HUES6 (cell line): ENCODE results near the gene MID1.

Experiments
- H3K27ac ChIP-seq: 2 replicates; pipeline ENCODE4 v1.7.0; 2013; ENCODE audit warnings: low read depth, mild to moderate bottlenecking, low read length, inconsistent platforms
- H3K27me3 ChIP-seq: 2 replicates; pipeline ENCODE4 v1.6.1; 2013; ENCODE audit warnings: low read length; ENCODE audit not compliant: control insufficient read depth, insufficient read depth
- H3K36me3 ChIP-seq: 2 replicates; pipeline ENCODE4 v1.6.1; 2013; ENCODE audit warnings: low read length; ENCODE audit not compliant: control insufficient read depth, insufficient read depth
- H3K4me1 ChIP-seq: 2 replicates; pipeline ENCODE4 v1.6.1; 2013; ENCODE audit warnings: low read length; ENCODE audit not compliant: control insufficient read depth, insufficient read depth
- H3K4me3 ChIP-seq: 2 replicates; pipeline ENCODE4 v1.5.1; 2013; ENCODE audit warnings: low read depth, low read length
- H3K9ac ChIP-seq: one replicate; pipeline ENCODE4 v1.6.1; 2013; ENCODE audit warnings: mild to moderate bottlenecking, low read length
- H3K9me3 ChIP-seq: 2 replicates; pipeline ENCODE4 v1.6.1; 2013; ENCODE audit warnings: low read depth, low read length; ENCODE audit not compliant: control insufficient read depth, insufficient read depth

Gene MID1

DNA sequence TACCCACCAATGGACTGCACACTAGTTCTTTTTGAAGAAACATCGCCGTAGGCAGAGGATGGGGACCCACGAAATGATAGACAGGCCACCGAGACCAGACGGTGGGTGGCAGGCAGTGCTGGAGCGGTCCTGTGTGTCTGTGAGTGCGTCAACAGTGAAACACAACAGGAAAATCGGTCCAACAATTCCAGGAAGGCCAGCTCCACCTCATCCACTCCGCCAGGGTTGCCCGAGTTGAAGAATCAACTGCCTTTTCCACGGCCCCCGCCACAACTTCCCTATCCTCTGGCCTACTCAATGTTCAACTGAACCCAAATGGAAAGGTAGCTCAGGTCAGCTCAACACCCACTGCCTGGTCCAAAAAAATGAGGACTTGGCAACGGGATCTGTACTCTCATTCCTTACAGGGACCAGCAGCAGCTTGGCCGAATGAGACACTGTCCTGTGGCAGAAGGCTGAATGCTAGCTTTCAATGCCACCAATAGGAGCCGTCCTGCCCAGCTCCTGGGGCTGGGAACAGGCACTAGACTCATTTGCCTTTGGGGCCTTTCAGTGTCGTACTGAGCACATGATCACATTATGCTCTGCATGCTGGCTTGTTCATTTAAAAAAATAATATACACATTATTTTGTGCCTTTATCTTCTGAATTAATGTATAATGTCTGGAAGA is 43.5 kb downstream of the MID1 start:
- Histone ChIP-seq H3K36me3 (peaks cover 12% of the 10 kb centered on the region; the same call in 1 of the 2 replicates), H3K4me1 (peaks cover 30% of the 10 kb centered on the region), H3K4me3 (no peak overlapping the region), H3K27me3 (no peaks in the 10 kb centered on the region; the same call in 1 of the 2 replicates), H3K27ac (no peak overlapping the region), H3K9me3 (peaks cover 17% of the 10 kb centered on the region), H3K9ac (no peak overlapping the region)

DNA sequence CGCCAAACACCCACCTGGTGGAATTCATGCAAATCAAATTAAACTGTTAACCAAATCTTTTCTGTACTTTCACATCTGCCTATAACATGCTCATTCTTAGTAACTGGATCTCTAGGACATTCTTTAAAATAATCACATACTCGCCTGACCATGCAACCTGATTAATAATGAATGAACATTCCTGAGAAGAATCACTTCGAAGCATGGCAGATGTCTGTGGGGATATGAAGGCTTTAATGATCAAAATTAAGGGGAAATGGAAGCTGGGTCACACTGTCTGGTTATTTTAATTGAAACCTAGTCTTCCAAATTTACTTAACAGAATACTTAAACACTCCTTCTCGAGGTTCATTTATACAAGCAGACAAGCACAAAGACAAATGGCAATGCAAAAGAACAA is 44.2 kb downstream of the MID1 start:
- Histone ChIP-seq H3K36me3 (peaks cover 12% of the 10 kb centered on the region; the same call in 1 of the 2 replicates), H3K4me3 (no peak overlapping the region), H3K27ac (no peak overlapping the region), H3K27me3 (no peaks in the 10 kb centered on the region), H3K9me3 (peaks cover 17% of the 10 kb centered on the region), H3K4me1 (peaks cover 29% of the 10 kb centered on the region), H3K9ac (no peak overlapping the region)

DNA sequence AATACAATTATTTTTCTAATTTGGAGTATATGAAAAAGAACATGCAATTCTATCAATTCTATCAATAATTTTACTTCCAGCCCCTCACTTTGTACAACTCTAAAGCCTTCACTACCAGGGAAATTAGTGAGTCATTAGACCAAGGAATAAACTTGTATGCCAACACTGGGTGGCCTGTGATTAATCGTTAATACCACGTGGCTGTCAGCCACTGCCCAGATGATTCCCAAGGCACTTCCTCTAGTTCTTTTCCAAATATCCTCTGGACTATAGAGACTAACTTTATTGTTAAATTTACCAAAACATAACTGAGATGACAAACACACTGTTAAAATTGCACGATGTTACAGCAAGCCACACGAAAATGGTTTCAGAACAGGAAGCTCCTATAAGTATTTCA is 45.7 kb downstream of the MID1 start:
- H3K27me3 ChIP-seq: no peaks in the 10 kb centered on the region
- H3K27ac ChIP-seq: no peak overlapping the region
- no peak overlapping the region for H3K9ac ChIP-seq
- H3K4me1 ChIP-seq: peaks cover 26% of the 10 kb centered on the region
- peaks cover 12% of the 10 kb centered on the region; the same call in 1 of the 2 replicates for H3K36me3 ChIP-seq
- H3K4me3 ChIP-seq: no peak overlapping the region
- peaks cover 17% of the 10 kb centered on the region for H3K9me3 ChIP-seq

DNA sequence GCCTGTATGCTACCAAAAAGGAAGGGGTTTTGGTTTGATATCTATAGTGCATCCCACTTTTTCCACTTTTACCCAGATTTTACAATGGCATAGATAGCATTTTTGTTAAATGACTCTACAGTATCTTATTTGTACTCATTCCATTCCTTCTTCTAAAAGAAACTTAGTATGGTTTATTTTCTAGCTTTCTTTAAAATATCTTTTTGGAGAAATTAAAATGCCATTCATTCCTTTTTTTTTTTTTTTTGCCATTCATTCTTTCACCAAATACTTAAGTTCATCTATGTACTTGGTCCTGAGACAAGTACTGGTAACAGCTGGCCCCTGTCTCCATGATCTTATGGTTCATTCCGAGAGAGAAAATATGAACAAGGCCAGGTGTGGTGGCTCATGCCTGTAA is 49.1 kb downstream of the MID1 start:
- Histone ChIP-seq H3K27me3 (no peaks in the 10 kb centered on the region; the same call in 1 of the 2 replicates), H3K4me1 (peaks cover 13% of the 10 kb centered on the region), H3K9me3 (peaks cover 17% of the 10 kb centered on the region)

DNA sequence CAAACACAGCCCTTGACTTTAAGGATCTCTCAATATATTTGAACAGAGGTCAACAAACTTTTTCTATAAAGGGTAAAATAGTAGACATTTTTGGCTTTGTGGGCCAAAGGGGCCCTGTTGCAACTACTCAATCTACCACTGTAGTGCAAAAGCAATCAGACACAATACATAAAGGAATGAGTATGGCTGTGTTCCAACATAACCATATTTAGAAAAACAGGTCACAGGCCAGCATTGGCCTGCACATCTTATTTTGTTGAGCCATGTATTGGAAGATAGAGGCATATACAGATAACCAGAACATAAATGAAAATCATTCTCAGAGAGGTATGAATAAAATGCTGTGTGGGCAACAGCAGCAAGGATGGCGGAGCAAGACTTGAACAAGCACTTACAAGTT is 49.8 kb downstream of the MID1 start:
- H3K4me3 ChIP-seq: no peak overlapping the region
- H3K36me3 ChIP-seq: peaks cover 35% of the 10 kb centered on the region
- H3K27ac ChIP-seq: no peak overlapping the region
- H3K9me3 ChIP-seq: peaks cover 17% of the 10 kb centered on the region
- H3K4me1 ChIP-seq: peaks cover 13% of the 10 kb centered on the region
- H3K9ac ChIP-seq: no peak overlapping the region
- H3K27me3 ChIP-seq: no peaks in the 10 kb centered on the region; the same call in 1 of the 2 replicates

More for the DNA sequence above, 49.1 kb downstream of the MID1 start:
- Histone ChIP-seq H3K9ac (no peak overlapping the region), H3K4me3 (no peak overlapping the region), H3K36me3 (peaks cover 28% of the 10 kb centered on the region), H3K27ac (no peak overlapping the region)

DNA sequence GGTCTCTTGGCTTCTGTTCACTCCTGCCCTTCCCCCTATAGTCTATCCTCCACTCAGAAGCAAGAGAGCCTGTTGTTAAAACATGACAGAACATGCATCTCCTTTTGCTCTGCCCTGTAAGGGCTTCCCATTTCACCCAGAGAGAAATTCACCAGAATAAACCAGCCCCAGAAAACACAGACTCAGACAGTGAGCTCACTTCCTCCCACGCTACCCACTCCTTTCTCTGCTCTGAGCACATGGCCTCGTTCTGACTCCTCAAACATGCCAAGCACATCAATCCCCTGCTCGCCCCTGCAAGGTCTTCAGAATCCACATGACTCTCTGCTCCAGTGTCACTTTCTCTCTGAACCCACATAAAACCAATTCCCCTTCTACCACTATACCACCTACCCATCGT is 50.4 kb downstream of the MID1 start:
- Histone ChIP-seq H3K27ac (no peak overlapping the region), H3K27me3 (no peaks in the 10 kb centered on the region; the same call in 1 of the 2 replicates), H3K4me3 (no peak overlapping the region)

DNA sequence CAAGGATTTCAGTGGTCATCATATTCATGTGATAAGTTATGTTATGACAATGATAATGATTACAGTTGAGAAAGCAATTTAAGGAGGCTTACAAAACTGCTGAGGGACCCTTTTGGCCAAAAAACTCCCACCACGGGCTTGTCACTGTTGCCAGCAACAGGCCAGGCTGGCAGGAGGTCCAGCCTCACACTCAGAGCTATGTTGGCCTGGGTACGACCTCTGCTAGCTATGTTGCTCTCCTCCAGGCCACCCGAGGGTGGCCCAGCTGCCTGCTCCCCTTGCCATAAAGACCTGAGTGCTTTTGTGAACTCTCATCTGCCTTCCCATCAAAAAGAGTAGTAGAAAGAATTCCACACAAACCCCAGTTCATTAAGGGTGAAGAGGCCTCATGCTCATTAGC is 52.0 kb downstream of the MID1 start:
- no peaks in the 10 kb centered on the region; the same call in 1 of the 2 replicates for H3K27me3 ChIP-seq
- no peak overlapping the region for H3K4me3 ChIP-seq
- H3K36me3 ChIP-seq: peaks cover 31% of the 10 kb centered on the region
- H3K4me1 ChIP-seq: peaks cover 26% of the 10 kb centered on the region
- no peak overlapping the region for H3K9ac ChIP-seq
- H3K9me3 ChIP-seq: peaks cover 2% of the 10 kb centered on the region
- H3K27ac ChIP-seq: 0 out of 2 replicates have a peak overlapping the region, but pooled peaks have one; percentile 12

More for the DNA sequence above, 50.4 kb downstream of the MID1 start:
- Histone ChIP-seq H3K9ac (no peak overlapping the region), H3K4me1 (peaks cover 18% of the 10 kb centered on the region), H3K9me3 (peaks cover 17% of the 10 kb centered on the region), H3K36me3 (peaks cover 36% of the 10 kb centered on the region)

DNA sequence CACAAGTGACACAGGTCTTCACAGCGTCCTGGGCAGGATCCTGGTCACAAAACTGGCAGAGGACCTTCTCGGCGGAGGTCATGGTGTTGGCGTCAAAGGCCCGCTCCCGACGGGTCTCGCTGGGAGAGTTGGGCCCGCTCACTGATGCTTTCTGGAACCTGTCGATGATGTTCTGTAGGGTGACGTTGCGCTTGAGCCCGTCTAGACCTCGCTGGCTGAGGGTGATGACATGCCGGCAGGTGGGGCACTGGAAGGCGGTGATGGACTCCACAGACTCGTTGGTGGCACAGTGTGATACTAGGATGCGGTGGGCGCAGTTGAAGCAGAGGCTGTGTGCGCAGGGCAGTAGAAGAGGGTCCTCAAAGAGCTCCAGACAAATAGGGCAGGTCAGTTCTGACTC is 53.2 kb downstream of the MID1 start:
- H3K36me3 ChIP-seq: peaks cover 30% of the 10 kb centered on the region
- H3K4me1 ChIP-seq: peaks cover 26% of the 10 kb centered on the region
- no peaks in the 10 kb centered on the region; the same call in 1 of the 2 replicates for H3K27me3 ChIP-seq
- H3K9me3 ChIP-seq: no peaks in the 10 kb centered on the region
- no peak overlapping the region for H3K9ac ChIP-seq
- no peak overlapping the region for H3K27ac ChIP-seq
- H3K4me3 ChIP-seq: no peak overlapping the region

DNA sequence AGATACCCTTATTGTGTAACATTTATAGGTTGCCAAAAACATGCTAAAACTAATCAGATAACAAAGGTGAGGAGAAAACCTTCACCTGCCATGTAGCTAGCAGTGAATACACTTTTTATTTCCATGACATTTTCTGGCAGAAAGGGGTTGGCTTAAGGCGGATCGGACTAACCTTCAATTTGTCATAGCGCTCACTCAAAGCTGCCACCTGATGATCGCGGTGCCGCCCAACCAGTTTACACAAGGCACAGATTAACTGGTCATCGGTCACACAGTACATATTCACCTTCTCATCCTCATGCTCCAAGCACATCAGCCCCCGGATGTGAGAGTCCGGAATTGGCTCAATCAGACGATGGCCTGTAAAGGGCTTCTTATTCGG is 53.7 kb downstream of the MID1 start:
- no peaks in the 10 kb centered on the region for H3K9me3 ChIP-seq
- peaks cover 26% of the 10 kb centered on the region for H3K4me1 ChIP-seq
- H3K36me3 ChIP-seq: peaks cover 32% of the 10 kb centered on the region
- H3K4me3 ChIP-seq: no peak overlapping the region
- no peak overlapping the region for H3K27ac ChIP-seq
- H3K27me3 ChIP-seq: no peaks in the 10 kb centered on the region; the same call in 1 of the 2 replicates
- no peak overlapping the region for H3K9ac ChIP-seq

DNA sequence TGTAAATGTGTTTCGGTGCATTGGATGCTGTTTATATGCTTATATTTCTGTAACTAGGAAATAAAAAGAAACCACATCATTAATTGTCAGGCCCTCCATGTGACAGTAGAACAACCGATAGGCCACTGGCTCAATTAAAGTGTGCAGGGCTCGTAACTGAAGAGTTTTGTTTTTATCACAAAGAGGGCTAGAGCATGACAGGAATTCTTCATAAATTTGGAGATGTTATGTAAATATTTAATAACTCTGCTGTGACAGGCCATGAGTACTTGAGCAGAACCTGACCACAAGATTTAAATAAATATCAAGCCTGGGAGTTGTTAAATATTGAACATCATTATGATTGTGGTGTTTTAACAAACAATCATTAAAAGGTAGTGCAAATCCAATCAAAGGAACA is 55.9 kb downstream of the MID1 start:
- Histone ChIP-seq H3K4me3 (no peak overlapping the region), H3K27ac (no peak overlapping the region), H3K9ac (no peak overlapping the region), H3K4me1 (peaks cover 19% of the 10 kb centered on the region), H3K27me3 (no peaks in the 10 kb centered on the region; the same call in 1 of the 2 replicates), H3K9me3 (peaks cover 3% of the 10 kb centered on the region; the same call in 1 of the 2 replicates), H3K36me3 (peaks cover 32% of the 10 kb centered on the region)

DNA sequence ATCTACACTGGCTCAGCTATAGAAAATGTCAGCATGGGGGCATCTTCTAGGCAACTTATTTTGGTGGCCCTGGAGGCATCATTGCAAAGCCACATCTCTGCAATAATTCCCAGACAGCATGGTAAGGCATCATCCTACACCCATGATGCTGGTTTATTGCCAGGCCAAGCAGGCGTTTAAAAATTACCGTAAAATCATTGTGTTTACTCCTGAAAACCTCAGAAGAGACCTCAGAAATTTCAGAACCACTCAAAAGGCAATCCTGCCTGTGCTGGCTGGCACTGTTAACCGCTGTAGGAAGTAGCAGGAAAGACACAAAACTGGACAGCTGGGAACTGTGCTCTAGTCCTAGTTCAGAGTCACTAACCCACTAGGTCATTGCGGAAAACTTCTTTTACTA is 63.2 kb downstream of the MID1 start:
- Histone ChIP-seq H3K36me3 (peaks cover 8% of the 10 kb centered on the region; the same call in 1 of the 2 replicates), H3K9me3 (peaks cover 7% of the 10 kb centered on the region; the same call in 1 of the 2 replicates), H3K27me3 (no peaks in the 10 kb centered on the region; the same call in 1 of the 2 replicates), H3K9ac (no peak overlapping the region), H3K27ac (no peak overlapping the region), H3K4me1 (peaks cover 13% of the 10 kb centered on the region), H3K4me3 (no peak overlapping the region)
